HEK293 (cell line): Measurements from ENCODE around the gene TUBGCP6.

Experiments used
- CTCF ChIA-PET: fragments of 350-600 bp; formaldehyde crosslinking; extraction: SDS; loops from one replicate; lab custom pipeline; 2021; ENCODE audit warnings: antibody characterized with exemption; lab: Yijun Ruan, JAX
- POLR2A ChIA-PET: fragments of 300-600 bp; formaldehyde crosslinking; extraction: SDS; loops from one replicate; lab custom pipeline; 2020; ENCODE audit warnings: antibody characterized with exemption, inconsistent platforms; lab: Yijun Ruan, JAX
- H3K27ac ChIP-seq: fragments of 200-500 bp; sonication (Bioruptor generic); 2 replicates; pipeline ENCODE4 v1.5.1; 2014; ENCODE audit warnings: low read depth, low read length, control low read depth, inconsistent platforms; ENCODE audit errors: extremely low read depth
- H3K36me3 ChIP-seq, 2 experiments: fragments of 200-500 bp in 1 of 2; sonication (Bioruptor generic) in 1 of 2; 1 replicate in 1 of 2; 2 replicates in 1 of 2; pipeline ENCODE4 v1.5.1; 2014 to 2017; ENCODE audit warnings: inconsistent platforms in 2 of 2, low read length in 2 of 2; ENCODE audit not compliant: control insufficient read depth in 2 of 2, insufficient read depth in 1 of 2
- H3K4me1 ChIP-seq: fragments of 200-500 bp; sonication (Bioruptor generic); 2 replicates; pipeline ENCODE4 v1.5.1; 2014; ENCODE audit warnings: mild to moderate bottlenecking, low read length, inconsistent platforms; ENCODE audit not compliant: control insufficient read depth, insufficient read depth
- H3K4me3 ChIP-seq: 2 replicates; pipeline ENCODE4 v1.5.1; 2011; ENCODE audit warnings: low read depth, mild to moderate bottlenecking, control low read depth, low read length, moderate library complexity
- H3K9me3 ChIP-seq: fragments of 200-500 bp; sonication (Bioruptor generic); 2 replicates; pipeline ENCODE4 v1.5.1; 2014; ENCODE audit warnings: low read depth, low read length, inconsistent platforms; ENCODE audit not compliant: control insufficient read depth, insufficient read depth
- KLF7 ChIP-seq: fragments of 450-650 bp; formaldehyde crosslinking; IDR thresholded peaks from 2 replicates; pipeline ENCODE4 v1.5.1; 2016; ENCODE audit warnings: missing biosample characterization, missing genetic modification characterization, borderline replicate concordance
- RBAK ChIP-seq: fragments of 450-650 bp; formaldehyde crosslinking; IDR thresholded peaks from 2 replicates; pipeline ENCODE4 v1.5.1; 2016; ENCODE audit warnings: missing biosample characterization, missing genetic modification characterization
- SCRT2 ChIP-seq: fragments of 450-650 bp; formaldehyde crosslinking; IDR thresholded peaks from 2 replicates; pipeline ENCODE4 v1.5.1; 2016; ENCODE audit warnings: missing biosample characterization, missing genetic modification characterization
- SP2 ChIP-seq: fragments of 450-650 bp; formaldehyde crosslinking; IDR thresholded peaks from 2 replicates; pipeline ENCODE4 v1.5.1; 2016; ENCODE audit warnings: missing biosample characterization, missing genetic modification characterization
- SP3 ChIP-seq: fragments of 450-650 bp; formaldehyde crosslinking; IDR thresholded peaks from 2 replicates; pipeline ENCODE4 v1.5.1; 2016; ENCODE audit warnings: missing biosample characterization, missing genetic modification characterization
- ZBTB11 ChIP-seq: fragments of 450-650 bp; formaldehyde crosslinking; conservative IDR thresholded peaks from 2 replicates; pipeline ENCODE4 v1.5.1; 2016; ENCODE audit warnings: low read depth, missing biosample characterization, missing genetic modification characterization
- ZBTB49 ChIP-seq: fragments of 450-650 bp; formaldehyde crosslinking; IDR thresholded peaks from 2 replicates; pipeline ENCODE4 v1.5.1; 2016; ENCODE audit warnings: missing biosample characterization, missing genetic modification characterization, low read depth
- ZFHX2 ChIP-seq: fragments of 450-650 bp; formaldehyde crosslinking; conservative IDR thresholded peaks from 2 replicates; pipeline ENCODE4 v1.5.1; 2016; ENCODE audit warnings: missing biosample characterization, missing genetic modification characterization
- ZNF10 ChIP-seq: fragments of 450-650 bp; formaldehyde crosslinking; IDR thresholded peaks from 2 replicates; pipeline ENCODE4 v1.5.1; 2017; ENCODE audit warnings: missing biosample characterization, missing genetic modification characterization
- ZNF132 ChIP-seq: fragments of 450-650 bp; formaldehyde crosslinking; IDR thresholded peaks from 2 replicates; pipeline ENCODE4 v1.5.1; 2017; ENCODE audit warnings: missing biosample characterization, missing genetic modification characterization, borderline replicate concordance
- ZNF341 ChIP-seq: fragments of 450-650 bp; formaldehyde crosslinking; IDR thresholded peaks from 2 replicates; pipeline ENCODE4; 2016; ENCODE audit warnings: low read depth, missing biosample characterization, missing genetic modification characterization
- ZNF37A ChIP-seq: fragments of 450-650 bp; IDR thresholded peaks from 2 replicates; pipeline ENCODE4 v1.5.1; 2018; ENCODE audit warnings: missing biosample characterization, missing genetic modification characterization
- ZNF394 ChIP-seq: fragments of 450-650 bp; formaldehyde crosslinking; IDR thresholded peaks from 2 replicates; pipeline ENCODE4 v1.5.1; 2016; ENCODE audit warnings: missing biosample characterization, missing genetic modification characterization, mild to moderate bottlenecking, moderate library complexity, borderline replicate concordance
- ZNF76 ChIP-seq: fragments of 450-650 bp; formaldehyde crosslinking; IDR thresholded peaks from 2 replicates; pipeline ENCODE4; 2016; ENCODE audit warnings: low read depth, missing biosample characterization, missing genetic modification characterization, borderline replicate concordance
- ZNF768 ChIP-seq: fragments of 450-650 bp; formaldehyde crosslinking; IDR thresholded peaks from 2 replicates; pipeline ENCODE4 v1.5.1; 2018; ENCODE audit warnings: missing biosample characterization, mild to moderate bottlenecking, missing genetic modification characterization
- TF ChIP-seq, protein P1 (sequence below): IDR thresholded peaks from 2 replicates; pipeline ENCODE4 v1.6.1; 2011; ENCODE audit warnings: mild to moderate bottlenecking, low read depth, low read length, borderline replicate concordance
- TF ChIP-seq, protein P2 (sequence below): fragments of 450-650 bp; formaldehyde crosslinking; IDR thresholded peaks from 2 replicates; pipeline ENCODE4 v1.5.1; 2016; ENCODE audit warnings: missing biosample characterization, missing genetic modification characterization

Gene TUBGCP6

GRCh38 chr22:50245214-50246072, 620 bp upstream of the TUBGCP6 start (continued):
- TF ChIP-seq, protein P1, sequence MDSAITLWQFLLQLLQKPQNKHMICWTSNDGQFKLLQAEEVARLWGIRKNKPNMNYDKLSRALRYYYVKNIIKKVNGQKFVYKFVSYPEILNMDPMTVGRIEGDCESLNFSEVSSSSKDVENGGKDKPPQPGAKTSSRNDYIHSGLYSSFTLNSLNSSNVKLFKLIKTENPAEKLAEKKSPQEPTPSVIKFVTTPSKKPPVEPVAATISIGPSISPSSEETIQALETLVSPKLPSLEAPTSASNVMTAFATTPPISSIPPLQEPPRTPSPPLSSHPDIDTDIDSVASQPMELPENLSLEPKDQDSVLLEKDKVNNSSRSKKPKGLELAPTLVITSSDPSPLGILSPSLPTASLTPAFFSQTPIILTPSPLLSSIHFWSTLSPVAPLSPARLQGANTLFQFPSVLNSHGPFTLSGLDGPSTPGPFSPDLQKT: no peak
- TF ChIP-seq ZFHX2 (tag by site-specific recombination) (peak; percentile 77), RBAK (no peak), ZNF10 (tag by site-specific recombination) (no peak), ZNF37A (no peak), SP3 (tag by site-specific recombination) (peak; percentile 45; the same call in 1 of the 2 replicates), ZBTB49 (tag by site-specific recombination) (no peak), KLF7 (tag by site-specific recombination) (no peak), SCRT2 (no peak), ZNF768 (tag by site-specific recombination) (no peak)

GRCh38 chr22:50243685-50244419, 971 bp downstream of the TUBGCP6 start:
- POLR2A ChIA-PET: interaction anchor here (0.6 to 2.2 kb wide), 13 partner anchors 11 to 382 kb away, joined by 3 to 7 read pairs (median 4); partner anchors contain the start of genes DENND6B, LMF2, NCAPH2 and PLXNB2

More at GRCh38 chr22:50243685-50244419, 971 bp downstream of the TUBGCP6 start:
- TF ChIP-seq ZBTB11 (tag by site-specific recombination) (peak; percentile 76), ZNF132 (tag by site-specific recombination) (no peak), SCRT2 (0 out of 2 replicates have a peak, but pooled peaks have one; percentile 21), SP2 (tag by site-specific recombination) (peak; percentile 28), ZNF394 (tag by site-specific recombination) (peak; percentile 32; the same call in 1 of the 2 replicates), ZNF341 (peak; percentile 97), ZNF76 (tag by site-specific recombination) (no peak)
- TF ChIP-seq, protein P2, sequence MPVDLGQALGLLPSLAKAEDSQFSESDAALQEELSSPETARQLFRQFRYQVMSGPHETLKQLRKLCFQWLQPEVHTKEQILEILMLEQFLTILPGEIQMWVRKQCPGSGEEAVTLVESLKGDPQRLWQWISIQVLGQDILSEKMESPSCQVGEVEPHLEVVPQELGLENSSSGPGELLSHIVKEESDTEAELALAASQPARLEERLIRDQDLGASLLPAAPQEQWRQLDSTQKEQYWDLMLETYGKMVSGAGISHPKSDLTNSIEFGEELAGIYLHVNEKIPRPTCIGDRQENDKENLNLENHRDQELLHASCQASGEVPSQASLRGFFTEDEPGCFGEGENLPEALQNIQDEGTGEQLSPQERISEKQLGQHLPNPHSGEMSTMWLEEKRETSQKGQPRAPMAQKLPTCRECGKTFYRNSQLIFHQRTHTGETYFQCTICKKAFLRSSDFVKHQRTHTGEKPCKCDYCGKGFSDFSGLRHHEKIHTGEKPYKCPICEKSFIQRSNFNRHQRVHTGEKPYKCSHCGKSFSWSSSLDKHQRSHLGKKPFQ (tag by site-specific recombination): peak; percentile 53; the same call in 1 of the 2 replicates
- TF ChIP-seq, all 188 proteins: peak for 6
- H3K9me3 ChIP-seq: no peaks in the 10 kb centered on the region
- peak overlapping the region; percentile 87 for H3K27ac ChIP-seq
- peak overlapping the region; percentile 97 for H3K4me3 ChIP-seq
- peaks cover 3% of the 10 kb centered on the region; the same call in 1 of the 2 replicates for H3K4me1 ChIP-seq
- CTCF ChIA-PET: interaction anchor here (0.6 to 2.0 kb wide), 10 partner anchors 11 to 359 kb away, joined by 3 to 13 read pairs (median 4); partner anchors contain the start of gene PLXNB2
- peaks cover 18 to 53% of the 10 kb centered on the region in 2 experiments; a peak in 2 of 3 replicates for H3K36me3 ChIP-seq
